ENCODE data around the gene GNL2.
"Not testable (repeated sequence)": the region's sequence is repeated elsewhere in the genome, so short reads cannot be mapped to it uniquely, and the experiment has no call there.

The GNL2 gene

GRCh38 chr1:37606481-37607263 is 10.9 kb upstream of the GNL2 start:
- no peak for DNase-seq

- DNase-seq, result no peak
Measured at GRCh38 chr1:37605806-37606474, 10.2 kb upstream of the GNL2 start.

- no peak for DNase-seq
Measured at GRCh38 chr1:37605061-37605650, 9.4 kb upstream of the GNL2 start.

GRCh38 chr1:37602750-37603694 is 7.3 kb upstream of the GNL2 start:
- DNase-seq, result no peak

GRCh38 chr1:37601441-37601840 is 5.7 kb upstream of the GNL2 start:
- DNase-seq, result no peak

- DNase-seq, result no peak
Measured at GRCh38 chr1:37599940-37600339, 4.2 kb upstream of the GNL2 start.

GRCh38 chr1:37596182-37596667 is 488 bp upstream of the GNL2 start:
- DNase-seq, result no peak

GRCh38 chr1:37593726-37594125 is 2.0 kb downstream of the GNL2 start:
- DNase-seq, result no peak

GRCh38 chr1:37588939-37589338 is 6.8 kb downstream of the GNL2 start:
- no peak for DNase-seq

- DNase-seq, result not testable (repeated sequence)
Measured at GRCh38 chr1:37584544-37584943, 11.2 kb downstream of the GNL2 start.

GRCh38 chr1:37575692-37576091 is 20.0 kb downstream of the GNL2 start:
- no peak for DNase-seq

- DNase-seq, result no peak
Measured at GRCh38 chr1:37574834-37575480, 20.8 kb downstream of the GNL2 start.

- no peak for DNase-seq
Measured at GRCh38 chr1:37570528-37571334, 25.0 kb downstream of the GNL2 start.

- DNase-seq, result no peak
Measured at GRCh38 chr1:37567023-37567422, 28.7 kb downstream of the GNL2 start.

GRCh38 chr1:37564892-37565291 is 30.8 kb downstream of the GNL2 start:
- no peak for DNase-seq

GRCh38 chr1:37562984-37563383 is 32.8 kb downstream of the GNL2 start:
- no peak for DNase-seq

- DNase-seq, result no peak
Measured at GRCh38 chr1:37561133-37562132, 34.3 kb downstream of the GNL2 start.

- DNase-seq, result no peak
Measured at GRCh38 chr1:37560401-37561132, 35.2 kb downstream of the GNL2 start.

GRCh38 chr1:37559957-37560379 is 35.8 kb downstream of the GNL2 start:
- not testable (repeated sequence) for DNase-seq

Data from cortex of kidney (tissue), 1 donor.